Hematopoietic multipotent progenitor cell treated with erythropoietin and hydrocortisone succinate and interleukin-3 and kit ligand, for 8 days (in vitro differentiated cells): ENCODE measurements around the gene TSPAN4.

Source experiments
- DNase-seq: peaks from one replicate; pipeline ENCODE4 v3.0.0-alpha.2; 2015

Gene TSPAN4

DNA sequence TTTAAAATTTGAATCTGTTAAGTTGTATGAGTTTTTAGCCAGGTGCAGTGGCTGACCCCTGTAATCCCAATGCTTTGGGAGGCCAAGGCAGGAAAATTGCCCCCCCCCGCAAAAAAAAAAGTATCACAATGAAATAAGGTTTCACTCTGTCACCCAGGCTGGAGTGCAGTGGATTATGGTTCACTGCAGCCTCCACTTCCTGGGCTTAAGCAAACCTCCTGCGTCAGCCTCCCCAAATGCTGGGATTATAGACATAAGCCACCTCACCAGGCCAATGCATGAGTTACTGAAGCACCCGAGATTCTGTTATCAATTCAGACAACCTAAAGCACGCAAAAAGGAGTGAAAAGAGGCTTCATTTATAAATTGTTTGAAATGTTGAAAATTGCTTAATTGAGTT, 70.4 kb downstream of the TSPAN4 start:
- no peak for DNase-seq

DNA sequence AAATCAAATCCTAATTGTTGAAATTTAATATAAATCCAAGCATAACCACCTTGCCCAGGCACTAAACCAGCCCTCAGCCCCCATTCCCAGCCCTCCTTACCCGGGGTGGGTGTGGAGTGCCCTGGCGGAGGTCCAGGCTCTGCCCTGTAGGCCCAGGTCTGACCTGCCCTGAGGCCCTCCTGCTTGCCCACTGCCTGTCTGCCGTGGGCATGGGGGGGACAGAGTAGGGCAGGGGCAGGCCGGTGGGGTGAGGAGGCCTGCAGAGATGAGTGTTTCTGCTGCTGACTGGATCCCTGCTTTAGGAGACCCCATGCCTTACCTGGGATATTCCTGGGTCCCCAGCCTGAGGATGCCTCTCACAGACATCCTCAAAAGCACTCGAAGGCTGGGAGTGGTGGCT, 71.6 kb downstream of the TSPAN4 start:
- no peak for DNase-seq

GRCh38 chr11:914747-915501, 72.3 kb downstream of the TSPAN4 start:
- DNase-seq = peak; percentile 94
